Nephron (organoid): Measurements from ENCODE around the gene ABCC2.

Source experiments
- H3K27ac Mint-ChIP-seq, 3 experiments: 2 replicates each; pipeline ENCODE4 v1.8.0; 2020; ENCODE audit warnings: mixed read lengths in 3 of 3, mild to moderate bottlenecking in 2 of 3, moderate library complexity in 1 of 3
- H3K27me3 Mint-ChIP-seq: 2 replicates; pipeline ENCODE4 v1.8.0; 2021; ENCODE audit warnings: low read depth, mild to moderate bottlenecking, moderate library complexity, mixed read lengths
- H3K36me3 Mint-ChIP-seq: 2 replicates; pipeline ENCODE4 v1.8.0; 2020; ENCODE audit warnings: low read depth, mixed read lengths
- H3K4me1 Mint-ChIP-seq: 2 replicates; pipeline ENCODE4 v1.8.0; 2020; ENCODE audit warnings: mixed read lengths
- H3K4me3 Mint-ChIP-seq, 3 experiments: 2 replicates each; pipeline ENCODE4 v1.8.0; 2020; ENCODE audit warnings: mild to moderate bottlenecking in 3 of 3, mixed read lengths in 3 of 3, moderate library complexity in 2 of 3
- H3K9me3 Mint-ChIP-seq: 2 replicates; pipeline ENCODE4 v1.8.0; 2020; ENCODE audit warnings: mixed read lengths
- TF ChIP-seq, protein P1 (sequence below), 3 experiments: fragments of 200-600 bp; sonication (generic); IDR thresholded peaks; one replicate each; pipeline ENCODE4 v1.5.0; 2021; ENCODE audit warnings: antibody characterized with exemption in 3 of 3; ENCODE audit not compliant: unreplicated experiment in 3 of 3

Gene ABCC2

DNA sequence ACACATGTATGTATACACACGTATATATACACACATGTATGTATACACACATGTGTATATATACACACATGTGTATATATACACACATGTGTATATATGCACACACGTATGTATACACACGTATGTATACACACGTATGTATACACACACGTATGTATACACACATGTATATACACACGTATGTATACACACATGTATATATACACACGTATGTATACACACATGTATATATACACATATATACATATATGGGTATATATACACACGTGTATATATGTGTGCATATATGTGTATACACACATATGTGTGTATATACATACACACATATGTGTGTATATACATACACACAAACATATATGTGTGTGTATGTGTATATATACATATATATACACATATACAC, 31.7 kb downstream of the ABCC2 start:
- no peaks in the 10 kb centered on the region for H3K9me3 Mint-ChIP-seq
- no peaks in the 10 kb centered on the region for H3K27me3 Mint-ChIP-seq
- H3K4me3 Mint-ChIP-seq, result no peak overlapping the region
- no peaks in the 10 kb centered on the region for H3K4me1 Mint-ChIP-seq
- peaks cover 3% of the 10 kb centered on the region for H3K36me3 Mint-ChIP-seq
- TF ChIP-seq, protein P1, sequence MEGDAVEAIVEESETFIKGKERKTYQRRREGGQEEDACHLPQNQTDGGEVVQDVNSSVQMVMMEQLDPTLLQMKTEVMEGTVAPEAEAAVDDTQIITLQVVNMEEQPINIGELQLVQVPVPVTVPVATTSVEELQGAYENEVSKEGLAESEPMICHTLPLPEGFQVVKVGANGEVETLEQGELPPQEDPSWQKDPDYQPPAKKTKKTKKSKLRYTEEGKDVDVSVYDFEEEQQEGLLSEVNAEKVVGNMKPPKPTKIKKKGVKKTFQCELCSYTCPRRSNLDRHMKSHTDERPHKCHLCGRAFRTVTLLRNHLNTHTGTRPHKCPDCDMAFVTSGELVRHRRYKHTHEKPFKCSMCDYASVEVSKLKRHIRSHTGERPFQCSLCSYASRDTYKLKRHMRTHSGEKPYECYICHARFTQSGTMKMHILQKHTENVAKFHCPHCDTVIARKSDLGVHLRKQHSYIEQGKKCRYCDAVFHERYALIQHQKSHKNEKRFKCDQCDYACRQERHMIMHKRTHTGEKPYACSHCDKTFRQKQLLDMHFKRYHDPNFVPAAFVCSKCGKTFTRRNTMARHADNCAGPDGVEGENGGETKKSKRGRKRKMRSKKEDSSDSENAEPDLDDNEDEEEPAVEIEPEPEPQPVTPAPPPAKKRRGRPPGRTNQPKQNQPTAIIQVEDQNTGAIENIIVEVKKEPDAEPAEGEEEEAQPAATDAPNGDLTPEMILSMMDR (IDR thresholded peaks at IDR 0.05; ENCODE audit: unreplicated experiment in 3 of 3), result no peak
- no peak overlapping the region for H3K27ac Mint-ChIP-seq

DNA sequence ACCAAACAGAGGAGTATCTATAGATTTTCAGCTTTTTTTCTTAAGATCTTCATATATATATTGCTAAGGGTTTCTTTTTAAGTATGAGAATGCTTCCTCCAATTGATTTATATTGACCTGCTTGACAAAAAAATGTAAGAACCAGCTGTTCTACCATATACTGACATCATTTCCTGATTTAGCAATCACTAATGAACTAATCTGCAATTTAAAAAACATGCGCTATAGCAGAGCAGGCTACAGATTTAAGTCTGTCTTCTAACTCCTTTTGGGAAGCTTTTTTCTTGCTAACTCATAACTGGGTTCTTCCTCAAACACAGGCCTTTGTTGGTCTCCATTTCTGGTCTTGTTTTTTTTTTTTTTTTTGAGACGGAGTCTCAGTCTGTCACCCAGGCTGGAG, 33.2 kb downstream of the ABCC2 start:
- no peaks in the 10 kb centered on the region for H3K4me1 Mint-ChIP-seq
- TF ChIP-seq, protein P1 (IDR thresholded peaks at IDR 0.05; ENCODE audit: unreplicated experiment in 3 of 3), result no peak
- peaks cover 3% of the 10 kb centered on the region for H3K36me3 Mint-ChIP-seq
- peaks cover under 1% of the 10 kb centered on the region for H3K27me3 Mint-ChIP-seq
- no peak overlapping the region for H3K27ac Mint-ChIP-seq
- no peak overlapping the region for H3K4me3 Mint-ChIP-seq
- no peaks in the 10 kb centered on the region for H3K9me3 Mint-ChIP-seq

DNA sequence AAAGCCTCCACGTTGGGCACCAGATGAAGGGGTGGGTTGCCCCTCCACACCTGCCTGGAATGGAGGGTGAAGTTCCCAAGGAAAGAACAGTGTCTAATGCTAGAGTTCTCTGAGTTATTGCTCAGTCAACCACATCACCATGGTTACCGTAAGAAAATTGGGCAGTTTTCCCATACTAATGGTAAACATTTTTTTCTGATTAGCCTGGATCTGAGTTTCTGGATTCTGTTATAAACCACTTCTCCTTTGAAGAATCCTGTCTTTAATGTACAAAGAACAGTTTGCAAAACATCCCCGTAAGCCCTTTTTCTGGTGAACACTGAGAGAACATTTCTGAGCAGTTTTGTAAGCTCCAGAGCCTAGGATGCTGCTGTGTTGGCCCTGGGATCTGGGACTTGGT, 45.5 kb downstream of the ABCC2 start:
- Mint-ChIP-seq H3K9me3 (peaks cover 10% of the 10 kb centered on the region), H3K36me3 (peaks cover 3% of the 10 kb centered on the region), H3K27me3 (peaks cover 7% of the 10 kb centered on the region), H3K27ac (no peak overlapping the region), H3K4me3 (no peak overlapping the region), H3K4me1 (no peaks in the 10 kb centered on the region)
- TF ChIP-seq, protein P1 (IDR thresholded peaks at IDR 0.05; ENCODE audit: unreplicated experiment in 3 of 3), result no peak

DNA sequence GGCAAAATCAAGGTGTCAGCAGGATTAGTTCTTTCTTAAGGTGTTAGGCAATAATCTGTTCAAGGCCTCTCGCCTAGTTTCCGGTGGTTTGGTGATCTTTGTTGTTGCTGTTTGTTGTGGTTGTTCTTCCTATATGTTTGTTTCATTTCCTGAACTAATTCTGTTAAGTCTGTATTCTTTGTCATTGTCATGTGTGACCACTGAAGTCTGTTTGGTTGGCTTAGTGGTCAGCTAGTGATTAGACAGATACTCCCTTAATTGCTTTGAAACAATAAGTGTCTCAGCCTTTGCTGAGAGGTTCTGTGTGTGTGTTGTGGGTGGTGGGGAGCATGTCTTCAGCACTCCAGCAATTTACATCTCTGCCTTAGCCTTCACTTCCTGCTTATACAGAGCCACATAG, 46.0 kb downstream of the ABCC2 start:
- H3K9me3 Mint-ChIP-seq, result peaks cover 10% of the 10 kb centered on the region
- peaks cover 7% of the 10 kb centered on the region for H3K27me3 Mint-ChIP-seq
- no peak overlapping the region for H3K4me3 Mint-ChIP-seq
- no peak overlapping the region for H3K27ac Mint-ChIP-seq
- peaks cover 3% of the 10 kb centered on the region for H3K36me3 Mint-ChIP-seq
- TF ChIP-seq, protein P1 (IDR thresholded peaks at IDR 0.05; ENCODE audit: unreplicated experiment in 3 of 3), result no peak
- no peaks in the 10 kb centered on the region for H3K4me1 Mint-ChIP-seq

DNA sequence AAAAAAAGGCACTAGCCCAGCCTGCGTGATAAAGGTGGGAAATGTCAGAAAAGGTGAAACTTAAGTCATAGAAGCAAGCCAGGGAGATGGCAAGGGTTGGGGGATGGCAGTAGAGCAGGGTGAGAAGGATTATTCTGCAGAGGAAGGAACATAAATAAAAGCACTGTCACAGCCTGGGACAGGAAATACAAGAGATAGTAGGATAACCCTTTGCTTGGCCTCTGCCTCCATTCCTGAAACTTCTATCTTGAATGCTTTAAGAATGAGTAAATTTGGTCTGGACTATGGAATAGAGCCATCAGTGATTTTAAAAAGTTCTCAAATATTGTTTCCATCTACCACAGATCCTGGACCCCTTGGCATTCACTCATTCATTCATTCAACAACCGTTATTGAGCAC, 50.0 kb downstream of the ABCC2 start:
- Mint-ChIP-seq H3K27me3 (peaks cover 7% of the 10 kb centered on the region), H3K4me3 (no peak overlapping the region), H3K27ac (no peak overlapping the region), H3K4me1 (peaks cover 6% of the 10 kb centered on the region), H3K9me3 (peaks cover 16% of the 10 kb centered on the region), H3K36me3 (peaks cover 13% of the 10 kb centered on the region)
- TF ChIP-seq, protein P1 (IDR thresholded peaks at IDR 0.05; ENCODE audit: unreplicated experiment in 3 of 3), result no peak

DNA sequence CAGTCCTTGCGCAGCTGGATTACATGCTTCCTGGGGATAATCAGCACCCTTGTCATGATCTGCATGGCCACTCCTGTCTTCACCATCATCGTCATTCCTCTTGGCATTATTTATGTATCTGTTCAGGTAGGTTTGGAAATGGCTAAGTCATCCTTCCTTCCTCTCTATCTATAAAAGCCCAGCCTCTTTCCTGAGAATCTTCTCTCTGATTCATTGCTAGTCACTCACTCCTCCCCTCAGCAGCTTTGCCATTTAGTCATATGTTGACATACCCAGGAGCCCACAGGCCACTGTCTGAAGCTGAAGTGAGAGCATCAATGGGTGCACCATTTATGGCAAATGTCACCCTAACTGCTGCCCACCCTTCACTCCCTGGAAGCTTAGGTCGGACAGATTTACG, 52.0 kb downstream of the ABCC2 start:
- peaks cover 7% of the 10 kb centered on the region for H3K27me3 Mint-ChIP-seq
- H3K27ac Mint-ChIP-seq, result no peak overlapping the region
- peaks cover 6% of the 10 kb centered on the region for H3K4me1 Mint-ChIP-seq
- TF ChIP-seq, protein P1 (IDR thresholded peaks at IDR 0.05; ENCODE audit: unreplicated experiment in 3 of 3), result no peak
- H3K36me3 Mint-ChIP-seq, result peaks cover 13% of the 10 kb centered on the region
- H3K4me3 Mint-ChIP-seq, result no peak overlapping the region
- H3K9me3 Mint-ChIP-seq, result peaks cover 9% of the 10 kb centered on the region
